Mesenchymal stem cell (in vitro differentiated cells and primary cell): ENCODE measurements around the gene SBK1.

Experiments used
- DNase-seq: peaks from one replicate; pipeline ENCODE4 v3.0.0-alpha.2; 2013
- H2AFZ ChIP-seq: one replicate; pipeline ENCODE4 v1.6.1; 2013; ENCODE audit warnings: low read depth, mild to moderate bottlenecking, control low read depth, inconsistent platforms, low read length, moderate library complexity
- H2AK5ac ChIP-seq: 2 replicates; pipeline ENCODE4 v1.6.1; 2013; ENCODE audit warnings: low read length, moderate library complexity, mild to moderate bottlenecking, inconsistent platforms; ENCODE audit not compliant: severe bottlenecking
- H2BK120ac ChIP-seq: one replicate; pipeline ENCODE4 v1.6.1; 2013; ENCODE audit warnings: low read depth, mild to moderate bottlenecking, inconsistent platforms, low read length, moderate library complexity
- H2BK12ac ChIP-seq, 2 experiments: one replicate each; pipeline ENCODE4 v1.6.1; 2013; ENCODE audit warnings: inconsistent platforms in 2 of 2, low read length in 2 of 2, mild to moderate bottlenecking in 2 of 2, moderate library complexity in 2 of 2, control low read depth in 1 of 2
- H2BK15ac ChIP-seq: one replicate; pipeline ENCODE4 v1.6.1; 2013; ENCODE audit warnings: mild to moderate bottlenecking, low read depth, inconsistent platforms; ENCODE audit not compliant: poor library complexity, severe bottlenecking
- H2BK5ac ChIP-seq: 2 replicates; pipeline ENCODE4 v1.6.1; 2013; ENCODE audit warnings: low read depth, mild to moderate bottlenecking, low read length, control low read depth, inconsistent platforms; ENCODE audit not compliant: poor library complexity, severe bottlenecking
- H3K14ac ChIP-seq, 2 experiments: one replicate each; pipeline ENCODE4 v1.6.1; 2013; ENCODE audit warnings: inconsistent platforms in 2 of 2, low read length in 2 of 2, control low read depth in 1 of 2, mild to moderate bottlenecking in 1 of 2, moderate library complexity in 1 of 2
- H3K18ac ChIP-seq, 2 experiments: one replicate each; pipeline ENCODE4 v1.6.1; 2013; ENCODE audit warnings: inconsistent platforms in 2 of 2, low read length in 2 of 2, control low read depth in 1 of 2, low read depth in 1 of 2, mild to moderate bottlenecking in 1 of 2
- H3K23ac ChIP-seq, 2 experiments: one replicate each; pipeline ENCODE4 v1.6.1; 2013; ENCODE audit warnings: inconsistent platforms in 2 of 2, low read length in 2 of 2, mild to moderate bottlenecking in 2 of 2, moderate library complexity in 2 of 2, control low read depth in 1 of 2
- H3K27ac ChIP-seq: 2 replicates; pipeline ENCODE4 v1.5.1; 2013; ENCODE audit warnings: mild to moderate bottlenecking, moderate library complexity, low read length, control low read depth, inconsistent platforms; ENCODE audit not compliant: poor library complexity, severe bottlenecking
- H3K27me3 ChIP-seq, 2 experiments: 2 replicates each; pipeline versions ENCODE4 v1.6.1 to v1.7.0; 2013; ENCODE audit warnings: low read length in 2 of 2, mild to moderate bottlenecking in 2 of 2, moderate library complexity in 2 of 2, control low read depth in 1 of 2, inconsistent platforms in 1 of 2; ENCODE audit not compliant: control insufficient read depth in 1 of 2, insufficient read depth in 1 of 2
- H3K36me3 ChIP-seq, 2 experiments: 2 replicates each; pipeline versions ENCODE4 v1.6.1 to v1.7.0; 2013; ENCODE audit warnings: low read length in 2 of 2, control low read depth in 1 of 2, inconsistent platforms in 1 of 2, low read depth in 1 of 2, mild to moderate bottlenecking in 1 of 2; ENCODE audit not compliant: insufficient read depth in 2 of 2, control insufficient read depth in 1 of 2
- H3K4ac ChIP-seq, 2 experiments: one replicate each; pipeline ENCODE4 v1.6.1; 2013; ENCODE audit warnings: inconsistent platforms in 2 of 2, low read length in 2 of 2, mild to moderate bottlenecking in 2 of 2, moderate library complexity in 2 of 2, control low read depth in 1 of 2, low read depth in 1 of 2
- H3K4me1 ChIP-seq: 2 replicates; pipeline ENCODE4 v1.6.1; 2013; ENCODE audit warnings: low read depth, low read length, control low read depth; ENCODE audit not compliant: control insufficient read depth, insufficient read depth
- H3K4me2 ChIP-seq: 2 replicates; pipeline ENCODE4 v1.6.1; 2013; ENCODE audit warnings: low read length, mild to moderate bottlenecking, inconsistent platforms; ENCODE audit not compliant: poor library complexity, severe bottlenecking
- H3K4me3 ChIP-seq, 2 experiments: 2 replicates each; pipeline versions ENCODE4 v1.5.1 to v1.7.0; 2013; ENCODE audit warnings: low read length in 2 of 2, mild to moderate bottlenecking in 2 of 2, control low read depth in 1 of 2, low read depth in 1 of 2; ENCODE audit not compliant: insufficient read depth in 1 of 2
- H3K79me1 ChIP-seq: replicated peaks from 2 replicates; pipeline ENCODE4 v1.6.1; 2013; ENCODE audit warnings: mild to moderate bottlenecking, control low read depth, low read length, inconsistent platforms; ENCODE audit not compliant: poor library complexity, severe bottlenecking
- H3K9ac ChIP-seq: 2 replicates; pipeline ENCODE4 v1.7.0; 2013; ENCODE audit warnings: mild to moderate bottlenecking, low read length, moderate library complexity
- H3K9me3 ChIP-seq: 2 replicates; pipeline ENCODE4 v1.7.0; 2013; ENCODE audit warnings: mild to moderate bottlenecking, low read length; ENCODE audit not compliant: control insufficient read depth
- H4K8ac ChIP-seq: one replicate; pipeline ENCODE4 v1.6.1; 2013; ENCODE audit warnings: inconsistent platforms, mild to moderate bottlenecking, low read length, moderate library complexity
- H4K91ac ChIP-seq: one replicate; pipeline ENCODE4 v1.6.1; 2013; ENCODE audit warnings: mild to moderate bottlenecking, low read length, inconsistent platforms
- WGBS: methylation state at CpG from one replicate; pipeline ENCODE4 v1.1.7; 2013; ENCODE audit warnings: mixed read lengths; 5-methylcytosine and 5-hydroxymethylcytosine counted together

Gene SBK1

DNA sequence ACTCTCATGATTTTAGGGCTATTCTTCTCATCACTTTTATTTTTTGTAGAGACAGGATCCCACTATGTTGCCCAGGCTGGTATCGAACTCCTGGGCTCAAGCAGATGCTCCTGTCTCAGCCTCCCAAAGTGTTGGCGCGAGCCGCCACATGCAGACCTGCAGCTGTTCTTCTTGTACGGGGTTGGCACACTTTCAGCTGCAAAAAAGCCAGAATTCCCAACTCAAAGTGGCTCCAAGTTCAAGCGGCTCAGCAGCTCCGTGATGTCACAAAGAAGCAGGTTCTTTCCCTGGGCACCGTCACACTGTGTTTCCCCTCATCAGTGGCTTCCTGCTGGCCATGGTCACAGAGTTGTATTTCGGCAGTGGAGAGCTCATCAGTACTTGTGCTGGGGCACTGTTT lies 6.7 kb upstream of the SBK1 start:
- Histone ChIP-seq H2BK5ac (no peak overlapping the region), H3K18ac (no peak overlapping the region), H4K8ac (no peak overlapping the region), H3K4me2 (no peak overlapping the region), H2BK120ac (no peak overlapping the region), H3K27ac (no peak overlapping the region), H2AFZ (no peak overlapping the region), H3K4me1 (no peaks in the 10 kb centered on the region), H2BK12ac (no peak overlapping the region), H3K79me1 (no peaks in the 10 kb centered on the region), H3K9ac (no peak overlapping the region), H3K4me3 (no peak overlapping the region), H3K36me3 (no peaks in the 10 kb centered on the region), H3K23ac (no peak overlapping the region), H3K4ac (no peak overlapping the region), H2AK5ac (no peak overlapping the region), H4K91ac (no peak overlapping the region), H3K9me3 (peaks cover 2% of the 10 kb centered on the region), H2BK15ac (no peak overlapping the region), H3K27me3 (peaks cover 26 to 84% of the 10 kb centered on the region in 2 experiments), H3K14ac (no peak overlapping the region)
- WGBS, result 91% methylated on average over 9 of the region's 9 CpGs
- no peak for DNase-seq

DNA sequence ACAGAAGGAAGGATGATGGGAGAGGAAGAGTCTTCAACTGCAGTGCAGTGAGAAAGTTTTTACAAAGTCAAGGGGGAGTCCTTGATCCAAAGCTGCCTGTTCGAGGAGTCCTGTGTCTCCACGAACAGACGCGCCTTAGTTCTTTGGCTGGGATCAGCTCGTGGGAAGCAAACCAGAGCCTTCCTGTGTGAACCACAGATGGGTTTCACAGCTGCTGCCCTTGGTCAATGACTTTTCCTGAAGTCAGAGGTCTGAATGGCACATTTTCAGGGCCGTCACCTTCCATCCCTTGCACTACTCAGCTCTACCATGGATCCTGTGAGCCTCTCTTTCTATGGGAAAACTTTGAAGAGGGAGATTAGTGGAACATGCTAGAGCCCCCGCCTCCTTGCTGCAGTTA lies 4.2 kb upstream of the SBK1 start:
- Histone ChIP-seq H2AFZ (no peak overlapping the region), H2BK120ac (no peak overlapping the region), H2BK15ac (no peak overlapping the region), H3K14ac (no peak overlapping the region), H2BK12ac (no peak overlapping the region), H2AK5ac (no peak overlapping the region), H2BK5ac (no peak overlapping the region), H3K18ac (no peak overlapping the region), H3K4ac (no peak overlapping the region), H3K79me1 (no peaks in the 10 kb centered on the region), H3K27me3 (peaks cover 20 to 78% of the 10 kb centered on the region in 2 experiments), H3K4me2 (no peak overlapping the region), H3K4me1 (peaks cover 11% of the 10 kb centered on the region), H3K27ac (no peak overlapping the region), H3K4me3 (no peak overlapping the region), H4K8ac (no peak overlapping the region), H4K91ac (no peak overlapping the region), H3K36me3 (no peaks in the 10 kb centered on the region), H3K9ac (no peak overlapping the region), H3K23ac (no peak overlapping the region), H3K9me3 (peaks cover 2% of the 10 kb centered on the region)
- no peak for DNase-seq
- 87% methylated on average over 7 of the region's 7 CpGs for WGBS

DNA sequence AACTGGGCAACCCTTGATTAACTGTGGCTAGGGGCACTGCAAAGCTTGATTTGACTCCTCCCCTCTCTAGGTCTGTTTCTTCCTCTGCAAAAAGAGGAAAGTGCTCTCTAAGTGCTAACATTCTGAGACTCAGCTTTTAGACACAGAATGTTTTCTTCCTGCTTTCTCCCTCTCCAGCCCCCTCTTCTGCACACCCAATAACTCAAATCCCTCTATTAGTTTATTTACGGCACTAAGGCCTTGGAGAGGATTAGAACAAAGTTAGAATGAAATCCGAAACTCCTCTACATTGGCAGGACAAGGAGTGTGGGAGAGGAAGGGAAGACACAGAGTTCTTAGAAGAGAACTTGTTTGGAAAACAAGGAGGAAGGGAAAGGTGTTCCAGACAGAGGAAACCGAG lies 3.3 kb upstream of the SBK1 start:
- Histone ChIP-seq H3K4ac (no peak overlapping the region), H2BK5ac (no peak overlapping the region), H3K4me3 (no peak overlapping the region), H3K36me3 (no peaks in the 10 kb centered on the region), H4K8ac (no peak overlapping the region), H2AFZ (no peak overlapping the region), H3K27ac (no peak overlapping the region), H3K18ac (no peak overlapping the region), H4K91ac (no peak overlapping the region), H3K9me3 (peaks cover 2% of the 10 kb centered on the region), H2BK12ac (no peak overlapping the region), H3K27me3 (peaks cover 29 to 78% of the 10 kb centered on the region in 2 experiments), H3K9ac (no peak overlapping the region), H2AK5ac (no peak overlapping the region), H3K23ac (no peak overlapping the region), H2BK15ac (no peak overlapping the region), H3K79me1 (no peaks in the 10 kb centered on the region), H3K4me2 (no peak overlapping the region), H2BK120ac (no peak overlapping the region), H3K14ac (no peak overlapping the region), H3K4me1 (peaks cover 15% of the 10 kb centered on the region)
- 85% methylated on average over 3 of the region's 3 CpGs for WGBS
- no peak for DNase-seq

DNA sequence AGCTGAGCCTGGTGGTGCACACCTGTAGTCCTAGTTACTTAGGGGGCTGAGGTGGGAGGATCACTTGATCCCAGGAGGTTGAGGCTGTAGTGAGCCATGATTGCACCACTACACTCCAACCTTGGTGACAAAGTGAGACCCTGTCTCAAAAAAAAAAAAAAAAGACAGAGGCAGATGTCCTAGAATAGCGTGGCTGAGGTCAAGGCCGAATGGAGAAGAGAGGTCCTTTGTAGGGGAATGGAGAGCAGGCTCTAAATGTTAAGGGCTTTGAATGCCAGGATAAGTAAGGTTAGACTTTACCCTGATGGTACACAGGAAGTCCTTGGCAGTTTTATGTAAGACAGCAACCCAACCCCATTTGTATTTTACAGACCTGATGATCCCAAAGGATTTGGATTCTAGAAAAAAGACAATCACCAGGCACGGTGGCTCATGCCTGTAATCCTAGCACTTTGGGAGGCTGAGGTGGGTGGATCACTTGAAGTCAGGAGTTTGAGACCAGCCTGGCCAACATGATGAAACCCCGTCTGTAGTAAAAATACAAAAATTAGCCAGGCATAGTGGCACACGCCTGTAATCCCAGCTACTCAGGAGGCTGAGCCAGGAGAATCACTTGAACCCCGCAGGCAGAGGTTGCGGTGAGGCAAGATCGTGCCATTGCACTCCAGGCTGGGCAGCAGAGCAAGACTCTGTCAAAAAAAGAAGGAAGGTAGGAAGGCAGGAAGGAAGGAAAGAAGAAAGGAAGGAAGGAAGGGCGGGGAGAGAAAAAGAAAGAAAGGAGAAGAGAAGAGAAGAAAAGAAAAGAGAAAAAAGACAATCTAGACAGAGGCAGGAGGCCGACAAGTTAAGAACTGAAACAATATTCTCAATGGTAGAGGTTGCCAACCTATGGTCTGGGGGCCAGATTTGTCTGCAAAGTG lies 2.1 kb upstream of the SBK1 start:
- Histone ChIP-seq H3K36me3 (no peaks in the 10 kb centered on the region), H3K14ac (no peak overlapping the region), H2BK12ac (no peak overlapping the region), H3K4ac (no peak overlapping the region), H3K27me3 (peaks cover 40 to 84% of the 10 kb centered on the region in 2 experiments), H3K23ac (no peak overlapping the region), H3K4me1 (peaks cover 15% of the 10 kb centered on the region), H3K79me1 (no peaks in the 10 kb centered on the region), H3K27ac (no peak overlapping the region), H4K91ac (no peak overlapping the region), H2AFZ (no peak overlapping the region), H2AK5ac (no peak overlapping the region), H2BK120ac (no peak overlapping the region), H3K9ac (no peak overlapping the region), H3K9me3 (peaks cover 2% of the 10 kb centered on the region), H2BK5ac (no peak overlapping the region), H3K18ac (no peak overlapping the region), H2BK15ac (no peak overlapping the region), H3K4me2 (no peak overlapping the region), H3K4me3 (no peak overlapping the region), H4K8ac (no peak overlapping the region)
- DNase-seq, result no peak
- 91% methylated on average over 10 of the region's 10 CpGs for WGBS
